HG03378 (cell line): ENCODE results near the gene NXN.

Source experiments
- ATAC-seq: cut with Tn5 transposase; IDR thresholded peaks from one replicate; pipeline ENCODE4 v1.9.1; 2021; ENCODE audit warnings: mild to moderate bottlenecking, moderate library complexity; ENCODE audit not compliant: unreplicated experiment

NXN gene

GRCh38 chr17:979539-980405 lies at the start of gene NXN:
NXN (minus strand) TSS chr17:979776.
- no peak for ATAC-seq

- no peak for ATAC-seq
These were observed 47.5 kb upstream of the NXN start for GRCh38 chr17:1027044-1027443.

DNA sequence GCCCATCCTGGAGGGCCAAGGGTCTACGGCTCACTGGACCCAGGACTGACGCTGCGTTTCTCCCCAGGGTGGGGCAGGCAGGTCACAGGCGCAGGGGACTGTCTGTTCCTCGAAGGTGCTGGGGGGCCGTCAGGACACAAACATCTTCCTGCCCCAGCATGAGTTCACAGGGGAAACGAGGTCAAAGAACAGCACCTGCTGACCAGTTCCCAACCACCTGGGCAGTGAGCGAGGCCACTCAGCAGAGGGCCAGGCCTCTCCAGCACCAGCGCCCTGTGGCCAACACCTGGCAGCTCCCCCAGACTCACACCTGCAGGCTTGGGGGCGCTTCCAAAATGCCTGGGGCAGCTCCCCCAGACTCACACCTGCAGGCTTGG lies 47.0 kb upstream of the NXN start:
- no peak for ATAC-seq

- no peak for ATAC-seq
These were observed 46.4 kb upstream of the NXN start for GRCh38 chr17:1025733-1026598.

GRCh38 chr17:1024076-1024475 lies 44.5 kb upstream of the NXN start:
- no peak for ATAC-seq

DNA sequence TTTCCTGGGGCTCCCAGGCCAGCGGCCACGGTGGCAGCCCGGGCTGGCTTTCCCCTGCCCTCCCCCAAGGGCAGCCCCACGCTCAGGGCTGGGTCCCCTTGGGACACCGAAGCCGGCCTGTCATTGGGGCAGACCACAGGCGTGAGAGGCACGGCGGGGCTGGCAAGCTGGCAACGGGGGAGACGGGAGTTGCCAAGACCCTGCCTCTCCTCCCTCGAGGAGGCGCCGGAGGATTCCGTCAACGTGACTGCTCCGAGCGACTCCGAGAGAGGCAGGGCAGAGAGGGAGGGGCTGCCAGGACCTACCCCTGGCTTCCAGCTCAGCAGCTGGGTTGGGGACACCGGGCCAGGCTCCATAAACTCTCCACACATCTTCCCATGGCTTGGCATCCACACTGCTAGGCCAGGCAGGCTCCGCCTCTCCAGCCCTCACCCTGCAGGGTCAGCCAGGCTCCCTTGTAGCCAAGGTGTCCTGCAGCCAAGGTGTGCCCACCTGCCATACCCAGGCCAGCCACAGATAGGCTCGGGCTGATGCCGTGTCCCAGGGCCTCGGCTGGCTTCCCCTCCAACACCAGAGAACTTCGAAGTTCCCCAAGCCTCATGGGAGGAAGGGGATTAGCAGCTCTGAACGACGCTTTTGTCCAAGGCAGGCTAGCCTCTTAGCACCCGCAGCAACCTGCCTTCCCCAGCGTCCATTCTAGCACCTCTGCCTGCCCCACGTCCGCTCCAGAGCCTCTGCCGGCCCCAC lies 42.9 kb upstream of the NXN start:
- no peak for ATAC-seq

DNA sequence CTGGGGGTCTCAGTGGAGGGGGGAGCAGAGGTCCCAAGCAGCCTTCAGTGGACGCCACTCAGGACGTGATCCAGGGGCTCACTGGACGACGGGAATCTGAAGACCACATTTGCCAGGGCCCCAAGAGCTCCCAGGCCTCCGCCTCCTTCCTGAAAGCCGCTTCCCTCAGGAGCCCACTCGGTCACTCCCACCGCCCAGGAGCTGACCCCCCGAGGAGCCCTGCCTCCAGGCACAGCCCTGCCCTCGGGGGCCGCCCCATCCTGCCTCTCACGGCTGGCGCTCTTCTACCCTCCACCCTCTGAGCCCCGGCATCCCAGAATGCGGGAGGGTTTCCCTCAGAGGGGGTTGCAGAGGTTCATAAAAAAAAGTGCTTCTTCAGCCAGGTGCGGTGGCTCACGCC lies 41.6 kb upstream of the NXN start:
- ATAC-seq: no peak

- no peak for ATAC-seq
These were observed 39.9 kb upstream of the NXN start for GRCh38 chr17:1019451-1019850.

- ATAC-seq: no peak
These were observed 39.0 kb upstream of the NXN start for GRCh38 chr17:1018547-1018946.

DNA sequence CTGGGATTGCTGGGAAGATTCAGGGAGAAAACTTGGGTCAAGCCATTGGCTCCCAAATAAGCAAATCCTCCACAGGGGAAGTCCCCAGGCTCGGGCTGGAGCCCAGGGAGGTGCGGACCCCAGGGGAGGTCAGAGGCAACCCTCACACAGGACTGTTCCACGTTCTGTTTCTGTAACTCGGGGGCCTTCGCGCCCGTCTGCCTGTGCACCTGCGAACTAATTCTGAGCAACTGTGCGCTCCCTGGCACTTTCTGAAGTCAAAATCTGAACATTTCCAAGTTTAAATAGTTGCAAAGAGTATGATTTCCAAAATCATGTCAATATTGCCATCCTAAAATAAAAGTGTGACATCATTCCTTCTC lies 34.1 kb upstream of the NXN start:
- no peak for ATAC-seq

- no peak for ATAC-seq
These were observed 33.5 kb upstream of the NXN start for GRCh38 chr17:1012823-1013728.

DNA sequence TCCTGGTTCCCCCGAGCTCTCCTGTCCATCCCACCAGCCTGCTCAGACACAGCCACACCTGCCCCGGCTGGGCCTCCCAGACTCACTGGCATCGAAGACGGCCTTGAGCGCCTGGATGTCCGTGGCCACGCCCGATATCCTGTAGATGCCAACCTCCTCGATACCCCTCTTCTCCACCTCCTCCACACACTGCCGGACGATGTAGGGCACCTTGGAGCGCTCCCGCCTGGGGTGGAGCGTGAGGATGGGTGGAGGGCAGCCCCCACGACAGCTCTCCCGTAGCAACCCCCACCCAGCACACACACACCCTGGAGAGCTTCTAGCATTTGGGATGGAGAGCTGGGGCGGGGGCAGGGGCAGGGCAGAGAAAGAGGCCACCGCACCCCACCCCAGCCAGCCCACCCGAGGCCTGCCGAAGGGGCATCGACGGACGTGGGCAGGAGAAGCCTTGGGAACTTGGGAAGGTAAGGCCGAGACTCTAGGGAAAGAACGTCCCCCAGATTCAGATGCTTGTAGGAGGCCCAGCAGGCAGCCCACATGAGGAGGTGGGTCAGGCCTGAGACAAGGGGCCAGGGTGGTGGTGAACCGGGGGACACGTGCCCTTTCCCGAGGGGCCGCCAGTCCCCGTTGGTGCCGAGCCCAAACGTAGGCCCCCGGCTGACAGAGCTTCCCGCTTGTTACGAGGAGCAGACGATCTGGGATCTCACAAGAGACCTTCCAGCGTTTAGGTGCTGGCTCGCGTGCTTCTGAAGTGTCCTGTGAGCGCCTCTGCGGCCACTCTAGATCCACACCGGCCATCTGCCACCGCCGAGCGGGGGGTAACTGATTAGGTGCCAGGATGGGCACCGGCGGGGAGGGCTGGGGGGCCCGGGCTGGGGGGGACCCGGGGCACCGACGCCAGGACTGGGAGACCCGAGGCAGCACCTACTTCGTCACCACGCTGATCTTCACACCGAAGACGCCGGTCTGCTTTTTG lies 32.5 kb upstream of the NXN start:
- no peak for ATAC-seq

GRCh38 chr17:1011138-1011537 lies 31.6 kb upstream of the NXN start:
- no peak for ATAC-seq

- ATAC-seq: no peak
These were observed 31.0 kb upstream of the NXN start for GRCh38 chr17:1010586-1010985.

DNA sequence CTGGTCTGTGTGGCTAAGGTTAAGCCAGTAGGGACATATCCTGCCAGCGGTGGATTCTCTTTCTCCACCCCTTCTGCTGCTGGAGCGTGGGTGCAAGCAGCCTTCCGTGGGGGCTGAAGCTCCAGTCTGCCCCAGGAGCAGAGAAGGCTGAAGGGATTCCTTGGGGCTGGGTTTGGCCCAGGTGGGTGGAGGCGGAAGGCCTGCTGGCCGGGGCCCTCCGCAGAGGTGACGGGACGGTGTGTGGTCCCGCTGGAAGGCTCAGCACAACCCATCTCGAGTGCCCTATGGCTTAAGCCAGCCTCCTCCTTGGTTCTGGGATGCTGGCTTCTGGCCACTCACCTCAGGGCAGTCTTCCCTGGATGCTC lies 30.5 kb upstream of the NXN start:
- no peak for ATAC-seq

DNA sequence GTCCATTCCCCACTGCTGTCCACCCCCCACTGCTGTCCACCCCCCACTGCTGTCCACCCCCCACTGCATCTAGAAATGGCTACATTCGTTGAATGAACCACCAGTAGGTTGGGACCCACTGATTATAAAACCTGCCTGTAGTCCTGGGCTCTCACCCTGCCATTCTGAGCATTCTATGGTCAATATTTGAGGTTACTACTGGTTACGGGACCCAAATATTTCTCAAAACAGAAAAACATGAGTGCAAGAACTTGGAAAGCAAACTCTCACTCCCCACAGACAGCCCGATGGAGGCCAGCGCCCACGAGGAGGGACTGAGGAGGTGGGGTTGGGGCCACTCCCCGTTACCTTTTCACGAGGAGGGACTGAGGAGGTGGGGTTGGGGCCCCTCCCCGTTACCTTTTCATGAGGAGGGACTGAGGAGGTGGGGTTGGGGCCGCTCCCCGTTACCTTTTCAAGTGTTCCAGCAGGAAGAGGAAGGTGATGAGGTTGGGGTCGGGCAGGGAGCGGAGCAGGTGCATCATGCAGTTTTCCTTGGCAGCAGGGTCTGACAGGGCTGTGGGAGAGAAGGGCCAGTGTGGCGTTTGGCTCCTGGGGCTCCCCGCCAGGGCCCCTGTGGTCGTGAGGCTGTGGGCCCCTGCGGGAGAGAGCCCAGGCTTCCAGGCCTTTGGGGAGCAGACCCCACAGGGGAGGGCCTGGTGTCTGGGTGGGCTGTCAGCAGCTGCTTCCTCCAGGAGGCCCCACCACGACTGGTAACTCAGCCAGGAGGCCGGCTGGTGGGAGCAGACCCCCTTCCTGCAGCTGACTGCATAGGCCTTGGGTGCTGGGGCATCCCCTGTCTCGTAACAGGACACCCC lies 29.9 kb upstream of the NXN start:
- no peak for ATAC-seq

GRCh38 chr17:1008008-1008761 lies 28.6 kb upstream of the NXN start:
- ATAC-seq: no peak
